WI38 (cell line): ENCODE data around the gene SLC10A7.

Source experiments
- H3K4me3 ChIP-seq: 2 replicates; pipeline ENCODE4 v1.5.1; 2011; ENCODE audit warnings: low read depth, mild to moderate bottlenecking, control low read depth, low read length
- TF ChIP-seq, protein P1 (sequence below): IDR thresholded peaks from 2 replicates; pipeline ENCODE4 v1.5.1; 2012; ENCODE audit warnings: low read depth, mild to moderate bottlenecking, control low read depth, low read length

SLC10A7 gene

DNA sequence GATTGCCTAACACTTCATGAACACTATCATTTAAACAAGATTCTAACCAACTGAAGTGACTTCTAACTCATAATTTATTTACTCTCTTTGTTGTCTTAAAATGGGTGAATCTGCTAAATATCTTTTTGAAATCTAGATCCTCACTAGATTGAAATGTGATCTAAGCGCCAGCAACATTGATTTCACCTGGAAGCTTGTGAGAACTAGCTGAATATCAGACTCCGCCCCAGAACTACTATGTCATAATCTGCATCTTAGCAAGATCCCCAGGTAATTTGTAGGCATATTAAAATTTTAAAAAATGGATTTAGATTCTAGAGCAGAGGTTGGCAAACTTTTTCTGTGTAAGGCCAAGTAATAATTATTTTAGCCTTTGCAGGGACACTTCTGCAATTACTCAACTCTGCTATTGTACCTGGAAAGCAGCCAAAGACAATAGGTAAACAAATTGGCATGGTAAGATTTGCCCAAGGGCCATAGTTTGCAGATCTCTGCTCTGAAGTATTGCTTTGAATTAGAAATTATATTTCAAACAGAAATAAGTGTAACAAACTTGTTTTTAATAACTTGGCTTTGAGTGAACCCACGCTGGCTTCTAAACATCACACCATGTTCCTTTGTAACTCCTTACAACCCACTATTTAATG lies 185.9 kb downstream of the SLC10A7 start:
- H3K4me3 ChIP-seq = no peak overlapping the region
- TF ChIP-seq, protein P1, sequence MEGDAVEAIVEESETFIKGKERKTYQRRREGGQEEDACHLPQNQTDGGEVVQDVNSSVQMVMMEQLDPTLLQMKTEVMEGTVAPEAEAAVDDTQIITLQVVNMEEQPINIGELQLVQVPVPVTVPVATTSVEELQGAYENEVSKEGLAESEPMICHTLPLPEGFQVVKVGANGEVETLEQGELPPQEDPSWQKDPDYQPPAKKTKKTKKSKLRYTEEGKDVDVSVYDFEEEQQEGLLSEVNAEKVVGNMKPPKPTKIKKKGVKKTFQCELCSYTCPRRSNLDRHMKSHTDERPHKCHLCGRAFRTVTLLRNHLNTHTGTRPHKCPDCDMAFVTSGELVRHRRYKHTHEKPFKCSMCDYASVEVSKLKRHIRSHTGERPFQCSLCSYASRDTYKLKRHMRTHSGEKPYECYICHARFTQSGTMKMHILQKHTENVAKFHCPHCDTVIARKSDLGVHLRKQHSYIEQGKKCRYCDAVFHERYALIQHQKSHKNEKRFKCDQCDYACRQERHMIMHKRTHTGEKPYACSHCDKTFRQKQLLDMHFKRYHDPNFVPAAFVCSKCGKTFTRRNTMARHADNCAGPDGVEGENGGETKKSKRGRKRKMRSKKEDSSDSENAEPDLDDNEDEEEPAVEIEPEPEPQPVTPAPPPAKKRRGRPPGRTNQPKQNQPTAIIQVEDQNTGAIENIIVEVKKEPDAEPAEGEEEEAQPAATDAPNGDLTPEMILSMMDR = no peak

DNA sequence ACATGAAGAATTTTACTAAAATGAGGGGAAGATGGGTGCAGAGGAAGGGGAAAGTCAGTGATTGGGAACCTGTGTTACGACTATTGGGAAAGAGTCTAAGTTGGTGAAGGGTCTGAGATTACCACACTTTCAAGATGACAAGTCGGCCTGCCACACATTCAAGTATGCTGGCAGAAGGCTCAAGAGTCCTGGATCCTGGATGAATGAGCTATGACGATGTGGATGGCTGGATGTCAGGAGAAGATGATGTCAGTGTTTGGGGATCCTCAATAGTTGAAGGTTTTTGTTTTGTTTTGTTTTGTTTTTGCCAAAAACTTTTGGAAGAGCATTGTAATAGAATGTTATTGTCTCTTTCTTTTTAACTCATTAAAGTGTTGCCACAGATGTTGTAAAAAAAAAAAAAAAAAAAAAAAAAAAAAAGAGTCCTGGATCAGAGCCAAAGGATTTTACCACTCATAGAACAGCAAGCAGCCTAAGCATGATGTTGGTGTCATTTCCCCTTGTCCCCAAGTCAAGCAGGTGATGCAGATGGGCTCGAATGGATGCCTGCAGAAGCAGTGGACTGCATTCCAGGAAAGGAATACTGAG lies 186.8 kb downstream of the SLC10A7 start:
- H3K4me3 ChIP-seq = no peak overlapping the region
- TF ChIP-seq, protein P1 = no peak

DNA sequence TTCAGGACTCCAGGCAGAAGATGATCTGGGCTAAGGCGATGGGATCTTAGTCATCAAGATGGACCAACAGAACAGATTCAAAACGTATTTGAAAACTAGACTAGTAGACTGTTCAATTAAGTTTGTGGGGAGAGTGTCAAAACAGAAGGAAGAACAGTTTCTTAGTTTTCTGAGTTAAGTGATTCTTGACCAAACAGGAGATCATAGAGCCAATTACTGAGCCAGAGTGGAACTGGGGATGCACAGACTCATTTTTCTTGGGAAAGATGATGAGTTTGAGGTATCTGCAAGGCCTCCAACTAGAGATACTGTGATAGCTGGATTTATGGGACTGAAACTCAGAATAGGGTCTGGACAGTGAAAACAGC lies 187.9 kb downstream of the SLC10A7 start:
- TF ChIP-seq, protein P1 = no peak
- no peak overlapping the region for H3K4me3 ChIP-seq

DNA sequence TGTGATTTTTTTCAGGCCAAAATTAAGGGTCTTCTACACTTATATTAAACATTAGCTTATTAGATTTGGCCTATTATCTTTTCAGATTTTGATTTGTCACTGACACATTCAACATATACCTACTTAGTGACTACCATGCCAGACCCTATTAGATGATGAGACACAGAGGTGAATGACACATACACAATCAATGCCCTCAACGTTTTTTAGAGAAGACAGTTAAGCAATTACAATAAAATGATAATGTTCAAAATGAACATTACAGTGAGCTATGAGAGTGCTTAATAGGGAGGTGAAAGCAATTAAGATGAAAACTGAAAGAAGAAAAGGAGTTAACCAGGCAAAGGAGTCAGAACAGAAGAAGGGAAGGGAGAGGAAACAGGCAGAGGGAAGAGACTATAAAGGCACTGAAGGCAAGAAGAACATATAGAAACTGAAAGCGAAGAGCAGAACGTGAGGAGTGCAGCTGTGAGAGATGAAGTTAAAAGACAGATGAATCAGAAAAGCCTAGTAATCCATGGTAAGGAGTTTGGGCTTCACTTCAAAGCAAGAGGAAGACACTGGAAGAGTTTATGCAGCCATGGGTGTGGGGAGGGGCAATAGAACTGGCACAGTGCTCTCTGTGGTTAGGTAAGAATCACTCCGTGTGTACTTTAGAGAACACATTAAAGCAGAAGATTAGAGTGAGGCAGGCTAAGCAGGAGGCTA lies 188.4 kb downstream of the SLC10A7 start:
- TF ChIP-seq, protein P1 = no peak
- 0 out of 2 replicates have a peak overlapping the region, but pooled peaks have one; percentile 0 for H3K4me3 ChIP-seq

DNA sequence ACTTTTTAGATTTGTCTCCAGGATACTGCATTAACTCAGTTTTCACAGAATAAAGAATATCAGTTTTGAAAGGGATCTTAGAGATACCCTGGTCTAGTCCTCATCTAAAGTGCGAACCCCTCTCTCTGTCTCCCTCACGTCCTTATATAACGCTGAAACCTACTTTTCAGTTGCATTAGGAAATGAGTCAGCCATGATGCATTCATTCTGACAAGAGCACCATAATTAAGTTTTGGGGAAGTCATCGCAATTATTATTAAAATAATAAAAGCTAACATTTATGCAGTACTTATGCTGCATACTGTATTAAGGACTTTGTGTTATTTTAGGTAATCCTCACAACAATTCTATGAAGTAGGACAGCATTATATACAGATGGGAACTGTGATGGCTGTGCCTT lies 191.3 kb downstream of the SLC10A7 start:
- TF ChIP-seq, protein P1 = no peak
- no peak overlapping the region for H3K4me3 ChIP-seq

DNA sequence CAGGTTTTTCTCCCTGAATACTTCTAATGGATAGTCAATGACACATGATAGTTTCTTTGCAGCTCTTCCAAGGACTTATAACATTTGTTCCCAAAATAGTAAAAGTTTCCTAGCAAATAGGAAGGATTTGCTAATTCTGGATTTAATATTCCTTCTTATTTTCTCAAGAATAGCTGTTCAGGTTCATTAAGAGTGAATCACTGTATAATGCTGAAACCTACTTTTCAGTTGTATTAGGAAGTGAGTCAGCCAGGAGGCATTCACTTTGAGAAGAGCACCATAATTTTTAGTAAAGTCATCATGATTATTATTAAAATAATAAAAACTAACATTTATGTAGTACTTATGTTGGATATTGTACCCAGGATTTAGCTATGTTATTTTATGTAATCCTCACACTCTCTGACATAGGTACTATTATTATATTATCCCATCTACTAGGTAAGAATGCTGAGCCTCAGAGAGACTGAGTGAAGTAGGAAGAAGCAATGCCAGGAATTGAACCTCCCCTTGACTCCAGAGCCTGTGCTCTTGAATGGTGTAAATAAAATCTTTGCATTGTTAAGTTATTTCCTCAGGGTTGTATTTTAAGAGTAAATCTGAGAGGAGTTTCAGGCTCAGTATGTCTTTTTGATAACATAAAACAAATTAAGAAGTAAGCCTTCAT lies 192.6 kb downstream of the SLC10A7 start:
- H3K4me3 ChIP-seq = no peak overlapping the region
- TF ChIP-seq, protein P1 = no peak
